Thoracic aorta (tissue), 2 donors: ENCODE data around the gene KCND2. TPM values are rescaled to one million over a fixed set of nuclear protein-coding genes. Genes with fewer than 3 reads are reported as not detected.

ENCODE experiments used
- ATAC-seq: fragments of 150-250 bp; one replicate; pipeline ENCODE4 v1.8.0; 2017; ENCODE audit warnings: low read depth; ENCODE audit not compliant: insufficient number of reproducible peaks, low FRiP score
- DNase-seq: peaks from one replicate; pipeline ENCODE4 v3.0.0-alpha.2; 2020; ENCODE audit warnings: low spot score
- H3K27ac ChIP-seq, 2 donors: fragments of 200-600 bp; sonication (generic); 1 replicate in 1 of 2; 2 replicates in 1 of 2; pipeline ENCODE4 v1.5.1; 2016; ENCODE audit warnings: mild to moderate bottlenecking in 2 of 2, moderate library complexity in 2 of 2
- H3K27me3 ChIP-seq: fragments of 200-600 bp; sonication (generic); replicated peaks from 2 replicates; pipeline ENCODE4 v1.6.0; 2016; ENCODE audit warnings: mild to moderate bottlenecking; ENCODE audit not compliant: insufficient read depth
- H3K36me3 ChIP-seq: fragments of 200-600 bp; sonication (generic); one replicate; pipeline ENCODE4 v1.5.1; 2016
- H3K4me1 ChIP-seq, 2 donors: fragments of 200-600 bp; sonication (generic); 1 replicate in 1 of 2; 2 replicates in 1 of 2; pipeline versions ENCODE4 v1.5.1 to v1.6.0; 2016; ENCODE audit warnings: low read depth in 2 of 2, mild to moderate bottlenecking in 1 of 2; ENCODE audit not compliant: control insufficient read depth in 1 of 2
- H3K4me3 ChIP-seq: fragments of 200-600 bp; sonication (generic); 2 replicates; pipeline ENCODE4 v1.5.1; 2016; ENCODE audit warnings: mild to moderate bottlenecking
- H3K9me3 ChIP-seq: fragments of 200-600 bp; sonication (generic); 2 replicates; pipeline ENCODE4 v1.5.1; 2016
- total RNA-seq, 2 donors: library from RNA; depleted of rRNA; stranded (reverse); fragments of >200 nt; gene quantifications; one replicate each; pipeline versions ENCODE4 v1.1.0 to v1.2.3, GENCODE V29; 2016
- TF ChIP-seq, protein P1 (sequence below): fragments of 200-600 bp; sonication (generic); IDR thresholded peaks from one replicate; pipeline ENCODE4 v1.5.1; 2019; ENCODE audit warnings: antibody characterized with exemption

KCND2 gene
- total RNA-seq, 2 donors from 2014 or later = 0.14 to 0.99 TPM

DNA sequence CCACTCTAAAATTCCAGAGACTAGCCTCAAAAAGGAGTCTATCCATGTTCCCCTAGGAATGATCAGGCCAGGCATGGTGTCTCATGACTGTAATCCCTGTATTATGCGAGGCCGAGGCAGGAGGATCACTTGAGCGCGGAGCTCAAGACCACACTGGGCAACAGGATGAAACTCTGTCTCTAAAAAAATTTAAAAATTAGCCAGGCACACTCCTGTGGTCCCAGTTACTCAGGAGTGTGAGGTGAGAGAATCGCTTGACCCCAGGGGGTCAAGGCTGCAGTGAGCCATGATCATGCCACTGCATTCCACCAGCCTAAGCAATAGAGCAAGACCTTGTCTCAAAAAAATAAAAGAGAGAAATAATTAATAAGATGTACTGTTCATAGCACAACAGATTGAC is 256.8 kb downstream of the KCND2 start:
- H3K4me3 ChIP-seq = no peak overlapping the region
- TF ChIP-seq, protein P1, sequence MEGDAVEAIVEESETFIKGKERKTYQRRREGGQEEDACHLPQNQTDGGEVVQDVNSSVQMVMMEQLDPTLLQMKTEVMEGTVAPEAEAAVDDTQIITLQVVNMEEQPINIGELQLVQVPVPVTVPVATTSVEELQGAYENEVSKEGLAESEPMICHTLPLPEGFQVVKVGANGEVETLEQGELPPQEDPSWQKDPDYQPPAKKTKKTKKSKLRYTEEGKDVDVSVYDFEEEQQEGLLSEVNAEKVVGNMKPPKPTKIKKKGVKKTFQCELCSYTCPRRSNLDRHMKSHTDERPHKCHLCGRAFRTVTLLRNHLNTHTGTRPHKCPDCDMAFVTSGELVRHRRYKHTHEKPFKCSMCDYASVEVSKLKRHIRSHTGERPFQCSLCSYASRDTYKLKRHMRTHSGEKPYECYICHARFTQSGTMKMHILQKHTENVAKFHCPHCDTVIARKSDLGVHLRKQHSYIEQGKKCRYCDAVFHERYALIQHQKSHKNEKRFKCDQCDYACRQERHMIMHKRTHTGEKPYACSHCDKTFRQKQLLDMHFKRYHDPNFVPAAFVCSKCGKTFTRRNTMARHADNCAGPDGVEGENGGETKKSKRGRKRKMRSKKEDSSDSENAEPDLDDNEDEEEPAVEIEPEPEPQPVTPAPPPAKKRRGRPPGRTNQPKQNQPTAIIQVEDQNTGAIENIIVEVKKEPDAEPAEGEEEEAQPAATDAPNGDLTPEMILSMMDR = no peak

DNA sequence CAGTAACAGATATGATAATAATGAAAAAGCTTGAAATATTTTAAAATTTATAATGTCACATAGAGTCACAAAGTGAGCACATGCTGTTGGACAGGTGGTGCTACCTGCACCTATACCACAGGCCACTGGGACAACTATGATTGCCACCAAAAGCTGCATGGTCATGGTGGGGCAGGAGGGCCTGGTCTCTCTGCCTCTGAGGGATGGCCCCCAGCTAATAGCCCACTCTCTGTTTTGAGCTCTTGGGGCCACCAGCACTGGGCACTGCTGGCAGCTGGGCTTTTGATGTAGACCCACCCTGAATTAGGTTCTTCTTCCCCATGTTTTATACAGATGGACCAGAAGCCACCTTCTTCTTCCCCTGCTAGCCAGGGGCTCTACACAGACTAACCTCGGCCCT is 265.4 kb downstream of the KCND2 start:
- Histone ChIP-seq H3K27me3 (no peaks in the 10 kb centered on the region), H3K36me3 (no peaks in the 10 kb centered on the region), H3K4me3 (no peak overlapping the region), H3K27ac (no peak overlapping the region), H3K9me3 (peaks cover 2% of the 10 kb centered on the region), H3K4me1 (no peaks in the 10 kb centered on the region)
- DNase-seq (no peak), ATAC-seq (no peak)
- TF ChIP-seq, protein P1 = no peak

More for the DNA sequence above, 256.8 kb downstream of the KCND2 start:
- no peaks in the 10 kb centered on the region for H3K27me3 ChIP-seq
- H3K9me3 ChIP-seq = no peaks in the 10 kb centered on the region
- no peak overlapping the region for H3K27ac ChIP-seq
- no peaks in the 10 kb centered on the region for H3K36me3 ChIP-seq
- ATAC-seq (no peak), DNase-seq (no peak)
- H3K4me1 ChIP-seq = no peaks in the 10 kb centered on the region

DNA sequence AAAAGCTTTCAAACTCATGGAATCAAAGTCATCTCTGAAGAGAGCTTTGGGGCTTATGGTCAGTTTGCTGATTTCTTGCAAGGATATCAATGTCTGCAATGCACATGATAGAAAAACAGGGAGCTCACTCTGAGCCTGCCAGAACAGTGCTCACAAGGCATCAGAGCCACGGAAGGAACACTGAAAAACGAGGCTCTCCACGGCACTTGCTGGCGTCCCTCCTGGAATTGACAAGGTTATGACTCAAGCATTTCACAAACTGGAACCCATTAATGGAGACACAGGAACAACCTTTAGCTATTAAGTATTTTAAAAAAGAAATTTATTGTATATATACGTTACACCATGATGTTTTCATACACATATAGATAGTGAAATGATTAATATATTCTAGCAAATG is 266.3 kb downstream of the KCND2 start:
- Histone ChIP-seq H3K27me3 (no peaks in the 10 kb centered on the region), H3K4me3 (no peak overlapping the region), H3K9me3 (peaks cover 2% of the 10 kb centered on the region), H3K27ac (no peak overlapping the region), H3K36me3 (no peaks in the 10 kb centered on the region), H3K4me1 (no peaks in the 10 kb centered on the region)
- TF ChIP-seq, protein P1 = no peak
- DNase-seq (no peak), ATAC-seq (no peak)

DNA sequence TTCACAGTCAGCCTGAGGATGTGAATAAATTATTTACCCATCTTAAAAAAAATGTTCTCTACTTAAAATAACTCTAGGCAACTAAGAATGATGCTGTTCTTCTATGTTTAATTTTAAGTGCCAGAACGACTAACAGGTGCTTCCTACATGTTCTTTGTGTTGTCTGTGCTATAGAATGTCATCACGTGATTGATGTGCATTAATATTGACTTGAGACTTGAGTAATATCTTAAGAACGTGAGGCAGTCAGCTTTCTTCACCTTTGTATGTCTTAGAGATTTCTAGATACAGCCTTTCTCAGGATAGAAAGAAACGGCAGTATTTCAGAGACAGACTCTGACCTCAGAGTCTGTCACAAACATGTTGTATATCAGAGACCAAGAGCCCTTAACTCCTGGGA is 274.6 kb downstream of the KCND2 start:
- no peaks in the 10 kb centered on the region for H3K4me1 ChIP-seq
- no peak overlapping the region for H3K27ac ChIP-seq
- TF ChIP-seq, protein P1 = no peak
- H3K36me3 ChIP-seq = no peaks in the 10 kb centered on the region
- H3K9me3 ChIP-seq = no peaks in the 10 kb centered on the region
- ATAC-seq (no peak), DNase-seq (no peak)
- H3K27me3 ChIP-seq = no peaks in the 10 kb centered on the region
- H3K4me3 ChIP-seq = no peak overlapping the region

DNA sequence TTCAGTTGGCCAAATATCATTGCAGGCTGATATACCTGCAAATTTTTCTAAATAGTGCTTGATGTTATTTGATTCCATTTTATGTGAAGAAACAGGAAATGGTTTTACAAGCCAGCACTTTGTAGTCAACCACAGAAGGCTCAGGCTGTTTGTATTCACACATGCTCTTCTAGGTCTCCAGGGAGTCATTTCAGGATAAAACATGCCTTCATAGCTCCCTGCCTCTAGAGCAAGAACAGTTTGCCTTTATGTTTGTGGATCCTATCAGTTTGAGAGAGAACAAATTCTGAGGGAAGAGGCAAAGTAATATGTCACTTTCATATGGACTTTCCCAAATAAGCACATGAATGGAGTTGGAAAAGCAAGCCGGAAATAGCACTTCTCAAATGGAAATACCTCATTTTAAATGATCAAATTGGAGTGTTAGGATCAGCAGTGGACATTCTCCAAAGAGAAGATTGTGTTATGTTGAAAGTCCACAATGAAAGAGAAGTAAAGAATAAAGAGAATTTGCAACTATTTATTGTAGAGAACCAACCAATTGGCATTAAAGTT is 277.6 kb downstream of the KCND2 start:
- no peak overlapping the region for H3K4me3 ChIP-seq
- DNase-seq = no peak
- no peaks in the 10 kb centered on the region for H3K27me3 ChIP-seq
- no peaks in the 10 kb centered on the region for H3K36me3 ChIP-seq
- no peak for ATAC-seq
- H3K4me1 ChIP-seq = no peaks in the 10 kb centered on the region
- H3K9me3 ChIP-seq = no peaks in the 10 kb centered on the region
- no peak overlapping the region for H3K27ac ChIP-seq
- TF ChIP-seq, protein P1 = no peak
